KOPT-K1 (cell line): ENCODE data around the gene B4GALNT4.
"Not testable (repeated sequence)": the region's sequence is repeated elsewhere in the genome, so short reads cannot be mapped to it uniquely, and the experiment has no call there.

ENCODE experiments used
- H3K27ac ChIP-seq: fragments of 200-600 bp; sonication (generic); 2 replicates; pipeline ENCODE4 v1.5.1; 2016; ENCODE audit warnings: antibody characterized with exemption, mild to moderate bottlenecking, low read depth, low read length; ENCODE audit not compliant: poor library complexity, severe bottlenecking
- H3K36me3 ChIP-seq: fragments of 200-600 bp; sonication (generic); 2 replicates; pipeline ENCODE4 v1.5.1; 2017; ENCODE audit warnings: antibody characterized with exemption, mild to moderate bottlenecking, low read length, moderate library complexity; ENCODE audit not compliant: insufficient read depth
- H3K9me3 ChIP-seq: fragments of 200-600 bp; sonication (generic); 2 replicates; pipeline ENCODE4 v1.5.1; 2017; ENCODE audit warnings: antibody characterized with exemption, low read length, mild to moderate bottlenecking; ENCODE audit not compliant: insufficient read depth, poor library complexity, severe bottlenecking

B4GALNT4 gene

GRCh38 chr11:385594-386351, 16.5 kb downstream of the B4GALNT4 start:
- H3K27ac ChIP-seq, result no peak overlapping the region
- no peaks in the 10 kb centered on the region for H3K36me3 ChIP-seq
- H3K9me3 ChIP-seq, result peaks cover 27% of the 10 kb centered on the region

DNA sequence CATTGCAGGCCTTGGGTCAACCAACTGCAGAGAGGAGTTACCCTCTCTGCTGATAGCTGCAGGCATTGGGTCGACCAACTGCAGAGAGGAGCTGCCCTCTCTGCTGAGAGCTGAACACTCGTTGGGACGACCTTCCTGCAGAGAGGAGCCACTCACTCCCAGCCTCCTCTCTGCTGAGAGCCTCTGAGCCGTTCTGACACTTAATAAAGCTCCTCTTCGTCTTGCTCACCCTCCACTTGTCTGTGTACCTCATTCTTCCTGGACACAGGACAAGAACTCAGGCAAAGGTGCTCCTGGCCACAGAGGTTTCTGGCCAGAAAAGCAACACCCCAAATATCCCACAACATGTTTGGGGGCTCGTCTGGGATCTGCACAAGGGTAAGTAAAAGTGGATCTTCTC, 17.2 kb downstream of the B4GALNT4 start:
- peaks cover 27% of the 10 kb centered on the region for H3K9me3 ChIP-seq
- no peaks in the 10 kb centered on the region for H3K36me3 ChIP-seq
- no peak overlapping the region for H3K27ac ChIP-seq

GRCh38 chr11:387193-387793, 18.0 kb downstream of the B4GALNT4 start:
- Histone ChIP-seq H3K27ac (no peak overlapping the region), H3K36me3 (no peaks in the 10 kb centered on the region), H3K9me3 (peaks cover 27% of the 10 kb centered on the region)

DNA sequence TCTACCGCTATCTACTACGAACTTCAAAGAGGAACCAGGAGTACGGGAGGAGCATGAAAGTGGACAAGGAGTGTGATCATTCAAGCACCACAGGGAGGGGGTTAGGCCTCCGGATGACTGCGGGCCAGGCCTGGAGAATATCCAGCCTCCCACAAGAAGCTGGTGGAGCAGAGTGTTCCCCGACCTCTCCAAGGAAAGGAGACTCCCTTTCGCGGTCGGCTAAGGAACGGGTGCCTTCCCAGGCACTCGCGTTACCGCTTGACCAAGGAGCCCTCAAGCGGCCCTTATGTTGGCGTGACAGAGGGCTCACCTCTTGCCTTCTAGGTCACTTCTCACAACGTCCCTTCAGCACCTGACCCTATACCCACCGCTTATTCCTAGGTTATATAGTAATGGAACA, 20.1 kb downstream of the B4GALNT4 start:
- H3K36me3 ChIP-seq, H3K27ac ChIP-seq: not testable (repeated sequence)
- H3K9me3 ChIP-seq, result peaks cover 27% of the 10 kb centered on the region

- Histone ChIP-seq H3K9me3 (peaks cover 27% of the 10 kb centered on the region), H3K36me3 (no peaks in the 10 kb centered on the region), H3K27ac (no peak overlapping the region)
These were observed 20.9 kb downstream of the B4GALNT4 start for GRCh38 chr11:390175-390574.

DNA sequence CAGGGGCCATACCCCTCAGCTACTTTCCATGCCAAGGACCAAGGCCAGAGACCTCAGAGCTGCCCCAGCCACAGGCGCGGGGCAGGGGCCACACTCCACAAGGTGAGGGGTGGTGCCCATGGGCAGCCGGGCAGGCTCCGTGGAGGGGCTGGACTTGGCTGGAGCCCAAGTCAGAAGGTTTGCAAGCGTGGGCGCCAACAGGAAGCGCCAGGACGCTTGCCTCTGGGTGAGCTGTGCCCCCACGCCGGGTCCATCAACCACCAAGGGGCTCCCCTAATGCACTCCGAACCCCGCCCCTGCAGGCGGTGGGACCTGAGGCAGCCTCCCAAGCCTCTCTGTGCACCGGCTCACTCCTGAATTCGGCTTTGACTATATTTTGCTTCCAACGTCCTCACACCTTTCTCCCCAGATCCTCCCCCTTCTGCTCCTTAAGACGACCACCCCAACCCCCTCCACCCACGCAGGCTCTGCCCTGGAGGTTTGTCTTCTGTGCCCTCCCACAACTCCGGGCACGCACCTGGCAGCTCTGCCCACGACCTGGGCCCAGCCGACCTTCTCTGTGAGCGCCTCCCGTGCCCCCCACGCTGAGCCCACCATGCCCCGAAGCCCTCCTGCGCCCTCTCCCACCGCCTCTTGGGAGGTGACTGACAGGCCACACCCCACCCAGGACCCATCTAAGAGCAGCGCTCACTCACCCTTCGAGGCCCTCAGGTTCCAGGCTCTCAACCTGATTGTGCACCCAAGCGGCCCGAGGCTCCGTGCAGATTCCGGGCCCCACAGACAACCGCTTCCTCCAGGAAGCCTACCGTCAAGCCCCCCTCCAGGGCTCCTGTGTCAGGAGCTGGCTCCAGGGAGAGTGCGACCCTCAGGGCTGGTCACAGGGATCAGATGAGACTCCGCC, 22.1 kb downstream of the B4GALNT4 start:
- Histone ChIP-seq H3K36me3 (no peaks in the 10 kb centered on the region), H3K27ac (no peak overlapping the region), H3K9me3 (peaks cover 17% of the 10 kb centered on the region)

- H3K27ac ChIP-seq, result no peak overlapping the region
These were observed 22.9 kb downstream of the B4GALNT4 start for GRCh38 chr11:392102-392777.

DNA sequence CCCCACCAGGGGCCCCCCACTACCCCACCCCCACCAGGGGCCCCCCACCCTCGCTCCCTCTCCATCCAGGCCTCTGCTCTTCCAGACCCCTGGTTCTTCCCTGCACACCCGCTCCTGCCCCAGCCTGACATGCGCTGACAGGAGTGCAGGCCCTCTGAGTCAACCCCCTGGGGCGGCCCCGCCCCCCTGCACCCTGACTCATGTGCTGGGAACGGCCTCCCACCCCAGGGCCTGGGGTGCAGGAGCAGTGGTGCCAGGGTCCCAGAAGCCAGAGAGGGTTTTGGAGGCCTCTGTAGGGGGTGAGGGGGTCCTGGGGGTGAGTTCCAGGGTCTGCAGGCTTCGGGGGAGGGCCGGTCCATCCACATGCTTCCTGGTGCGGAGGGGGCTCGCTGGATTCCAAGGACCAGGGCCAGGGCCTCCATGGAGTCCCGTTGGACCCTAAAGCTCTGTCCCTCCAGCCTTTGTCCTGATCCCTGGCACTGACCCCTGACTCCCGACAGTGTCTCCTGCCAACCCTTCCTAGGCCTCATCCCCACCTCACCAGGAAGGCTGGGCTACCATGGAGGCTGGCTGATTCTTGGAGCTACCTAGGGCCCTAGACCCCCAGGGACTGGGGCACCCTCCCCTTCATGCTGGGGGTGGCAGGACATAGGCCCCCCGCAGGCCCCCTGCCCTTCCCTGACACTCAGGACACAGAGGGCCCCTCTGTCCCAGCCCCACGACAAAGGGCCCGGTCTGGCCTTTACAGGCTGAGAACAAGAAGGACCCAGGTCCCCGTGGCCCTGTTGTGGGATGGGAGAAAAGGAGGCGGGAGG, 24.1 kb downstream of the B4GALNT4 start:
- H3K36me3 ChIP-seq, result no peaks in the 10 kb centered on the region
- no peaks in the 10 kb centered on the region for H3K9me3 ChIP-seq
- no peak overlapping the region for H3K27ac ChIP-seq

More at GRCh38 chr11:392102-392777, 22.9 kb downstream of the B4GALNT4 start:
- no peaks in the 10 kb centered on the region for H3K36me3 ChIP-seq
- H3K9me3 ChIP-seq, result peaks cover 8% of the 10 kb centered on the region

DNA sequence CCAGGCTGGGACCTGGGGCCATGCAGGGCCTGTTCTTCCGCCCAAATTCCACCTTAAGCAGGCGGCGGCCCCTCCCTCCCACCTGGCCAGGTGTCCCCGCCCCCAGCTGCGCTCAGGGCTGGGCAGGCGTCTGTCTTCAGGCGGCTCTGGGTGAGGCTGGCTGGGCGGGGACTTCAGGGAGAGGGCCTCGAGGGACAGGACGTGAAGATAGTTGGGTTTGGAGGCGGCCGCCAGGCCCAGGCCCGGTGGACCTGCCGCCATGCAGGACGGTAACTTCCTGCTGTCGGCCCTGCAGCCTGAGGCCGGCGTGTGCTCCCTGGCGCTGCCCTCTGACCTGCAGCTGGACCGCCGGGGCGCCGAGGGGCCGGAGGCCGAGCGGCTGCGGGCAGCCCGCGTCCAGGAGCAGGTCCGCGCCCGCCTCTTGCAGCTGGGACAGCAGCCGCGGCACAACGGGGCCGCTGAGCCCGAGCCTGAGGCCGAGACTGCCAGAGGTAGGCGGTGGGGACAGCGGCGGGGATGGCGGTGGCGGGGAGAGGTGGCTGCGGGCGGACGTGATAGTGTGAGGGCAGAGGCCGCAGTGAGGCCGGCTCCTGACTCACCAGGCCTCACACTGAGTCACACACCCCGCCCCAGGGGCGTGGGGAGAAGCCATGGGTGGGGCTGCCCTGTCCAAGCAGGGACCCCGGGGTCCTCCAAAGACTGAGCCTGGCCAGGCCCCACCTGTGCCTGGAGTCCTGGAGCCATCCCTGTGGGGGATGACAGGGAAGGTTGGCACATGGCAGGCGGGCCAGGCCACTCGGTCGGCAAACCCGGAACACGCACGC, 24.9 kb downstream of the B4GALNT4 start, which contains the start of gene PKP3:
PKP3 (plus strand) TSS at position 176 of the 824 bp plus-strand sequence; CDS start at position 260, 84 bp downstream.
- Histone ChIP-seq H3K9me3 (no peaks in the 10 kb centered on the region), H3K36me3 (no peaks in the 10 kb centered on the region), H3K27ac (no peak within 1 kb of the TSS)

GRCh38 chr11:394858-395655, 25.8 kb downstream of the B4GALNT4 start:
- no peak overlapping the region for H3K27ac ChIP-seq
- H3K9me3 ChIP-seq, result peaks cover 5% of the 10 kb centered on the region
- H3K36me3 ChIP-seq, result no peaks in the 10 kb centered on the region

GRCh38 chr11:395866-396265, 26.6 kb downstream of the B4GALNT4 start:
- Histone ChIP-seq H3K9me3 (peaks cover 5% of the 10 kb centered on the region), H3K27ac (no peak overlapping the region), H3K36me3 (no peaks in the 10 kb centered on the region)

DNA sequence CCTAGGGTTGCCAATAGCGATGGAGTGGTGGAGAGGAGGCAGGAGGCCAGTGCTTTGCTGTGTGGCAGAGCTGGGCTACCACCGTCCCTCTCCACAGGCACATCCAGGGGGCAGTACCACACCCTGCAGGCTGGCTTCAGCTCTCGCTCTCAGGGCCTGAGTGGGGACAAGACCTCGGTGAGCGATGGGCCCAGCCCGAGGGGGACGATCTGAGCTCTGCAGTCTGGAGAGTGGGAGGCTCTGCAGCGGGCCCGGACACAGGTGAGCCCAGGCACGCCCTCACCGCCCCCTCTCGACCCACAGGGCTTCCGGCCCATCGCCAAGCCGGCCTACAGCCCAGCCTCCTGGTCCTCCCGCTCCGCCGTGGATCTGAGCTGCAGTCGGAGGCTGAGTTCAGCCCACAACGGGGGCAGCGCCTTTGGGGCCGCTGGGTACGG, 27.2 kb downstream of the B4GALNT4 start:
- Histone ChIP-seq H3K36me3 (no peaks in the 10 kb centered on the region), H3K27ac (no peak overlapping the region), H3K9me3 (peaks cover 5% of the 10 kb centered on the region)
